ENCODE data around the gene ZNF648.

The ZNF648 gene

GRCh38 chr1:182092336-182092735, 30.8 kb upstream of the ZNF648 start:
- no peak overlapping the region for H3K4me3 ChIP-seq (replicated peaks; ENCODE audit: low read depth, low read length)
- no peak for TF ChIP-seq CTCF (IDR thresholded peaks at IDR 0.05; ENCODE audit: insufficient read depth, low read length, poor library complexity, severe bottlenecking)
- no peaks in the 10 kb centered on the region for H3K36me3 ChIP-seq (ENCODE audit: control insufficient read depth, insufficient read depth, low read length)
- DNase-seq (ENCODE audit: extremely low read depth, insufficient read length) = no peak
- H3K27me3 ChIP-seq (replicated peaks; ENCODE audit: control insufficient read depth, insufficient read depth, low read length) = peaks cover 4% of the 10 kb centered on the region

GRCh38 chr1:182091083-182091482, 29.6 kb upstream of the ZNF648 start:
- Histone ChIP-seq H3K36me3 (ENCODE audit: control insufficient read depth, insufficient read depth, low read length) (no peaks in the 10 kb centered on the region), H3K4me3 (replicated peaks; ENCODE audit: low read depth, low read length) (no peak overlapping the region), H3K27me3 (replicated peaks; ENCODE audit: control insufficient read depth, insufficient read depth, low read length) (peaks cover 4% of the 10 kb centered on the region)
- TF ChIP-seq CTCF (IDR thresholded peaks at IDR 0.05; ENCODE audit: insufficient read depth, low read length, poor library complexity, severe bottlenecking) = no peak
- no peak for DNase-seq (ENCODE audit: extremely low read depth, insufficient read length)

- no peak for TF ChIP-seq CTCF (IDR thresholded peaks at IDR 0.05; ENCODE audit: insufficient read depth, low read length, poor library complexity, severe bottlenecking)
- no peak for DNase-seq (ENCODE audit: extremely low read depth, insufficient read length)
- H3K27me3 ChIP-seq (replicated peaks; ENCODE audit: control insufficient read depth, insufficient read depth, low read length) = peaks cover 4% of the 10 kb centered on the region
- no peaks in the 10 kb centered on the region for H3K36me3 ChIP-seq (ENCODE audit: control insufficient read depth, insufficient read depth, low read length)
- H3K4me3 ChIP-seq (replicated peaks; ENCODE audit: low read depth, low read length) = no peak overlapping the region
Measured at GRCh38 chr1:182087719-182088350, 26.3 kb upstream of the ZNF648 start.

GRCh38 chr1:182087304-182087703, 25.8 kb upstream of the ZNF648 start:
- DNase-seq (ENCODE audit: extremely low read depth, insufficient read length) = no peak

GRCh38 chr1:182086620-182087019, 25.1 kb upstream of the ZNF648 start:
- no peak for DNase-seq (ENCODE audit: extremely low read depth, insufficient read length)
- no peak for TF ChIP-seq CTCF (IDR thresholded peaks at IDR 0.05; ENCODE audit: insufficient read depth, low read length, poor library complexity, severe bottlenecking)

More at GRCh38 chr1:182087304-182087703, 25.8 kb upstream of the ZNF648 start:
- Histone ChIP-seq H3K27me3 (replicated peaks; ENCODE audit: control insufficient read depth, insufficient read depth, low read length) (peaks cover 4% of the 10 kb centered on the region), H3K4me3 (replicated peaks; ENCODE audit: low read depth, low read length) (no peak overlapping the region), H3K36me3 (ENCODE audit: control insufficient read depth, insufficient read depth, low read length) (no peaks in the 10 kb centered on the region)
- no peak for TF ChIP-seq CTCF (IDR thresholded peaks at IDR 0.05; ENCODE audit: insufficient read depth, low read length, poor library complexity, severe bottlenecking)

GRCh38 chr1:182086136-182086535, 24.6 kb upstream of the ZNF648 start:
- peaks cover 3% of the 10 kb centered on the region for H3K27me3 ChIP-seq (replicated peaks; ENCODE audit: control insufficient read depth, insufficient read depth, low read length)
- no peak for TF ChIP-seq CTCF (IDR thresholded peaks at IDR 0.05; ENCODE audit: insufficient read depth, low read length, poor library complexity, severe bottlenecking)
- no peak for DNase-seq (ENCODE audit: extremely low read depth, insufficient read length)
- H3K36me3 ChIP-seq (ENCODE audit: control insufficient read depth, insufficient read depth, low read length) = no peaks in the 10 kb centered on the region
- no peak overlapping the region for H3K4me3 ChIP-seq (replicated peaks; ENCODE audit: low read depth, low read length)

More at GRCh38 chr1:182086620-182087019, 25.1 kb upstream of the ZNF648 start:
- Histone ChIP-seq H3K36me3 (ENCODE audit: control insufficient read depth, insufficient read depth, low read length) (no peaks in the 10 kb centered on the region), H3K27me3 (replicated peaks; ENCODE audit: control insufficient read depth, insufficient read depth, low read length) (peaks cover 4% of the 10 kb centered on the region), H3K4me3 (replicated peaks; ENCODE audit: low read depth, low read length) (no peak overlapping the region)
